ENCODE measurements around the gene LMBR1L. TPM values are rescaled to one million over a fixed set of nuclear protein-coding genes. Genes with fewer than 3 reads are reported as not detected.

LMBR1L gene
- total and polyA plus RNA-seq, 2 of the 8 experiments (the other 6 are each of a cell fraction or from before 2014, with no cell fraction given), result 36.6 to 49.6 TPM

- Histone ChIP-seq H2BK5ac (ENCODE audit: low read depth, low read length) (no peak overlapping the region), H2AK5ac (ENCODE audit: low read depth, low read length) (no peak overlapping the region), H3K4me1 (replicated peaks in 1 of 4; ENCODE audit: control insufficient read depth in 3 of 4, insufficient read depth in 4 of 4, low read length in 3 of 4) (peaks cover 9 to 37% (median 13%) of the 10 kb centered on the region in 4 experiments), H4K20me1 (replicated peaks in 1 of 2; ENCODE audit: control insufficient read depth in 1 of 2, insufficient read depth in 2 of 2, low read length in 2 of 2) (peaks cover 42 to 68% of the 10 kb centered on the region in 2 experiments), H3K23me2 (ENCODE audit: low read depth, low read length) (peaks cover 13% of the 10 kb centered on the region), H2BK12ac (ENCODE audit: low read depth, low read length) (no peak overlapping the region), H2BK15ac (ENCODE audit: low read length) (no peak overlapping the region), H3K9ac (replicated peaks in 1 of 4; ENCODE audit: extremely low read depth in 1 of 4, low read depth in 3 of 4, low read length in 3 of 4) (no peak overlapping the region; a peak in 1 of 7 replicates), H3K14ac (ENCODE audit: insufficient read length) (no peak overlapping the region), H3K56ac (replicated peaks; ENCODE audit: insufficient read length, low read depth, low read length) (no peak overlapping the region), H2BK120ac (replicated peaks; ENCODE audit: low read depth, low read length) (no peak overlapping the region), H3K36me3 (ENCODE audit: control insufficient read depth in 2 of 4, insufficient read depth in 4 of 4, low read length in 3 of 4) (peaks cover 23 to 41% (median 38%) of the 10 kb centered on the region in 4 experiments), H3K79me2 (ENCODE audit: control insufficient read depth in 1 of 2, insufficient read depth in 2 of 2, low read length in 2 of 2) (peaks cover 51 to 68% of the 10 kb centered on the region in 2 experiments), H3K4ac (replicated peaks; ENCODE audit: insufficient read length, low read depth, low read length) (no peak overlapping the region), H4K8ac (ENCODE audit: extremely low read depth, insufficient read depth, low read length) (no peak overlapping the region; the same call in 1 of the 2 replicates), H4K5ac (ENCODE audit: insufficient read length, low read depth, low read length) (no peak overlapping the region), H3K4me3 (ENCODE audit: extremely low read depth in 1 of 4, insufficient read depth in 2 of 4, low read depth in 3 of 4, low read length in 4 of 4) (peak overlapping the region in 1 of 4 experiments; percentile 25; a peak in 3 of 8 replicates), H4K91ac (replicated peaks; ENCODE audit: insufficient read length, low read length) (no peak overlapping the region), H3K18ac (ENCODE audit: extremely low read depth, low read length) (no peak overlapping the region), H3K23ac (ENCODE audit: insufficient read length) (no peak overlapping the region), H3K79me1 (ENCODE audit: low read depth, low read length) (peaks cover 35% of the 10 kb centered on the region), H2BK20ac (ENCODE audit: low read length) (no peak overlapping the region), H3K4me2 (ENCODE audit: insufficient read depth in 1 of 2, low read depth in 2 of 2, low read length in 2 of 2) (peak overlapping the region; percentile 81 to 98), H3K9me3 (ENCODE audit: insufficient read depth in 2 of 2, low read depth in 1 of 2, low read length in 1 of 2) (no peaks in the 10 kb centered on the region), H3K27me3 (replicated peaks in 1 of 4; ENCODE audit: control insufficient read depth in 3 of 4, extremely low read depth in 1 of 4, insufficient read depth in 3 of 4, low read length in 3 of 4) (no peaks in the 10 kb centered on the region), H2AFZ (ENCODE audit: low read length) (no peak overlapping the region), H3K27ac (ENCODE audit: low read depth, low read length) (no peak overlapping the region)
- DNase-seq (ENCODE audit: low read depth in 1 of 2, low spot score in 2 of 2) (no peak), FAIRE-seq (peak; percentile 93)
- TF ChIP-seq NRF1 (IDR thresholded peaks at IDR 0.05; ENCODE audit: low read depth, low read length) (peak; percentile 50; the same call in 1 of the 2 replicates), SIX5 (IDR thresholded peaks at IDR 0.05; ENCODE audit: low read depth, low read length) (peak; percentile 66), SIRT6 (IDR thresholded peaks at IDR 0.05; ENCODE audit: low read length) (no peak)
- POLR2A ChIA-PET (ENCODE audit: partially characterized antibody), result interaction anchor here (0.6 to 5.6 kb wide), 14 partner anchors 9 to 209 kb away, joined by 3 to 29 read pairs (median 4); partner anchors contain the start of genes PRKAG1 and TUBA1B
- 65% methylated on average over 7 of the region's 7 CpGs; no CpG with 5 or more reads in 1 of the 2 experiments for WGBS, 2 experiments (ENCODE audit: extremely low coverage in 1 of 2, insufficient coverage in 1 of 2, insufficient read length in 1 of 2, insufficient replicate concordance in 2 of 2, low coverage in 1 of 2, low lambda C conversion rate in 2 of 2, missing lambda C conversion rate in 1 of 2)
- CTCF ChIA-PET (ENCODE audit: partially characterized antibody), result interaction anchor here (0.6 to 3.2 kb wide), 15 partner anchors 8 to 155 kb away, joined by 3 to 35 read pairs (median 4); no protein-coding TSS in a partner anchor
Measured at GRCh38 chr12:49055978-49056754, 54.5 kb downstream of the LMBR1L start.

Measured in H1 (cell line).